HG02763 (cell line): Measurements from ENCODE around the gene SLITRK1.

Source experiments
- ATAC-seq: cut with Tn5 transposase; IDR thresholded peaks from one replicate; pipeline ENCODE4 v1.9.1; 2021; ENCODE audit warnings: mild to moderate bottlenecking, moderate library complexity; ENCODE audit not compliant: unreplicated experiment

Gene SLITRK1, protein sequence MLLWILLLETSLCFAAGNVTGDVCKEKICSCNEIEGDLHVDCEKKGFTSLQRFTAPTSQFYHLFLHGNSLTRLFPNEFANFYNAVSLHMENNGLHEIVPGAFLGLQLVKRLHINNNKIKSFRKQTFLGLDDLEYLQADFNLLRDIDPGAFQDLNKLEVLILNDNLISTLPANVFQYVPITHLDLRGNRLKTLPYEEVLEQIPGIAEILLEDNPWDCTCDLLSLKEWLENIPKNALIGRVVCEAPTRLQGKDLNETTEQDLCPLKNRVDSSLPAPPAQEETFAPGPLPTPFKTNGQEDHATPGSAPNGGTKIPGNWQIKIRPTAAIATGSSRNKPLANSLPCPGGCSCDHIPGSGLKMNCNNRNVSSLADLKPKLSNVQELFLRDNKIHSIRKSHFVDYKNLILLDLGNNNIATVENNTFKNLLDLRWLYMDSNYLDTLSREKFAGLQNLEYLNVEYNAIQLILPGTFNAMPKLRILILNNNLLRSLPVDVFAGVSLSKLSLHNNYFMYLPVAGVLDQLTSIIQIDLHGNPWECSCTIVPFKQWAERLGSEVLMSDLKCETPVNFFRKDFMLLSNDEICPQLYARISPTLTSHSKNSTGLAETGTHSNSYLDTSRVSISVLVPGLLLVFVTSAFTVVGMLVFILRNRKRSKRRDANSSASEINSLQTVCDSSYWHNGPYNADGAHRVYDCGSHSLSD

GRCh38 chr13:83881917-83882605 lies at the start of gene SLITRK1:
Gene SLITRK1, minus strand, starts transcription at chr13:83882474. Its CDS starts 967 bp downstream, at chr13:83881507.
- no peak for ATAC-seq

- no peak for ATAC-seq
Observed at GRCh38 chr13:83929157-83929556, 46.9 kb upstream of the SLITRK1 start.

- no peak for ATAC-seq
Observed at GRCh38 chr13:83919775-83920174, 37.5 kb upstream of the SLITRK1 start.

DNA sequence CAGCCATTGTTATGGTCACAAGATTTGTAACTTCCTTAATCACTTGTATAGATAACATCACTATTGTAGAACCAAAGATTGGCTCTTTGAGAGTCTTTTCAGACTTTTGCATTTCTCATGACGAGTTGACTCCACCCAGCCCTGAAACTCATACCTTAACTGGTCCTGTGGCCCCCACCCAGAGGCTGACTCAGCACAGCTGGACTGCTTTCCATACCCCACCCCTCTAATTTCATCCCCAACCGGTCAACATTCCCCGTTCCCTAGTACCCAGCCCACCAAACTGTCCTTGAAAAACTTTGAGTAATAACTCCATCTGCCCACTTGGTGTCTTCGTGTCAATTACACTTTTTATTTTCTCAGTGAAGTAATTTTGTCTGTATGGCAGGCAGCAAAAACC lies 32.1 kb upstream of the SLITRK1 start:
- ATAC-seq = no peak

GRCh38 chr13:83907196-83907989 lies 25.1 kb upstream of the SLITRK1 start:
- ATAC-seq = no peak

GRCh38 chr13:83906240-83906820 lies 24.1 kb upstream of the SLITRK1 start:
- ATAC-seq = no peak

DNA sequence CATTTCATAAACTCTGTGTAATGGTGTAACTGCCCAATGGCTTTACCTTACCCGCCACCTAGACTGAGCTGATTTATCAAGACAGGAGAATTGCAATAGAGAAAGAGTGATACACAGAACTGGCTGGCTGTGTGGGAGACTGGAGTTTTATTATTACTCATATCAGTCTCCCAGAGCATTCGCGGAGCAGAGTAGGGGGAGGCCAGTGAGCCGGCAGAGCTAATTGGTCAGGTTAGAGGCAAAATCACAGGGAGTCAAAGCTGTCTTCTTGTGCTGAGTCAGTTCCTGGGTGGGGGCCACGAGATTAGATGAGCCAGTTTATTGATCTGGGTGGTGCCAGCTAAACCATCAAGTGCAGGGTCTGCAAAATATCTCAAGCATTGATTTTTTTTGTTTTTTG lies 23.4 kb upstream of the SLITRK1 start:
- no peak for ATAC-seq

DNA sequence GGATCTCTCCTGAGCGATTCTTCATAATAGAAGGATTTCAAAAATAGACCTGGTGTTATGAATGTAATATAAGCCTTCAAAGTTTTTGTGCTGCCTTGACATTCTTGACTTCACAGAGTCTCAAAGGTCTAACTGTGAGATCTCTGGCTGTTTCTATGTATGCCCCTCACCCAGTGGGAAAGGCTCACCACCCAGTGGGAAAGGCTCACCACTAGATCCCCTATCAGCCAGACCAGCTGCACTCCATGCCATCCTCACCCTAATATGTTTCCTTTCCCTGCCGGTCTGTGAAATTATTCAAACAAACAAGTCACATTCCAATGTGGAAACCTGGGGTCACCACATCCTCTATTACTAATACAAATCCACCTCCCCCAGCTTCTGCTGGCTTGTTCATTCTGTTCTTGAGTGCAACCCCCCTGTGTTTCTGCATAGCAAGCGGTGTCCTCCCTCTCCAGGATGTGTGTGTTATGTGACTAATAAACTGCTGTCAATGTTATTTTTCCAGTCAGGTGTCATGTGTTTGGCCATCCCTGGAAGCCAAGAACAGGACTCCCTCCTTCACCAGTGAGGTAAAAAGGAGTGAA lies 13.8 kb upstream of the SLITRK1 start:
- no peak for ATAC-seq

DNA sequence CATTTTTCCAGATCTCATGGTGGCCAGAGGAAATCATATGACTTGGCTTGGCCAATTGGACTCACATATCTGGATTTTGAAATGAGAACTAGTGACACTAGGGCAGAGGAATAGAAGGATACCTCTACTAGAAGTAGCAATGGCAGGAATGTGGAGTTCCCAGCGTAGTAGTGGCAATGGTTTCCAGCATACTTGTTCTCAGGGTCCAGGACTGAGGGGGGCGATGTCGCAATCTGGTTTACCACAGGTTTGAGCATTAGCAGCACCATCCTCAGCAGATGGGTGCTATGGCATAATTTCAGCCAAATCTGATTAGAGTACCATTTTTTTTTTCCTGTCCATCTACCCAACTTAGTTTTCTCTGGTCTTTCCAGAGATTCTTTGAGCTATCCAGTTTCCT lies 8.1 kb upstream of the SLITRK1 start:
- ATAC-seq = no peak

DNA sequence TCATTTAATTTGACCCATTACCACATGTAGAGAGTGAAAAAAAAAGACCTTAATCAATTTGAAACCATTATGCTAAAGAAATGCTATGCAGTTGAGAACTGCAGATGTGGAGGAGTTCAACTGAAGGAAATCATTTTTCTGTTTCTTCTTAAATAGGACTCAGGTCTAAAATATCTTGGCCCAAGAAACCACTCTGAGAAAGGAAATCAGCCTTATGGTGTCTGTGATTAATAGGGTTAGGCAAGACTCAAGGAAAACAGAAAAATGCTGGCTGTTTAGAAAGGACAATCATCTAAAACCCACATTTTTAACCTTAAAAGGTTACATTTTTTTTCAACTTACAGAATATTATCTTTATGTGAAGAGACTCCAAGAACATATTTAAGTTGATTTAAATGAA lies 1.9 kb upstream of the SLITRK1 start:
- ATAC-seq = no peak

GRCh38 chr13:83883061-83883523 lies 818 bp upstream of the SLITRK1 start:
- ATAC-seq = no peak

GRCh38 chr13:83882606-83882959 lies 309 bp upstream of the SLITRK1 start:
- ATAC-seq = no peak

GRCh38 chr13:83881140-83881684 lies 1.1 kb downstream of the SLITRK1 start:
- ATAC-seq = no peak

DNA sequence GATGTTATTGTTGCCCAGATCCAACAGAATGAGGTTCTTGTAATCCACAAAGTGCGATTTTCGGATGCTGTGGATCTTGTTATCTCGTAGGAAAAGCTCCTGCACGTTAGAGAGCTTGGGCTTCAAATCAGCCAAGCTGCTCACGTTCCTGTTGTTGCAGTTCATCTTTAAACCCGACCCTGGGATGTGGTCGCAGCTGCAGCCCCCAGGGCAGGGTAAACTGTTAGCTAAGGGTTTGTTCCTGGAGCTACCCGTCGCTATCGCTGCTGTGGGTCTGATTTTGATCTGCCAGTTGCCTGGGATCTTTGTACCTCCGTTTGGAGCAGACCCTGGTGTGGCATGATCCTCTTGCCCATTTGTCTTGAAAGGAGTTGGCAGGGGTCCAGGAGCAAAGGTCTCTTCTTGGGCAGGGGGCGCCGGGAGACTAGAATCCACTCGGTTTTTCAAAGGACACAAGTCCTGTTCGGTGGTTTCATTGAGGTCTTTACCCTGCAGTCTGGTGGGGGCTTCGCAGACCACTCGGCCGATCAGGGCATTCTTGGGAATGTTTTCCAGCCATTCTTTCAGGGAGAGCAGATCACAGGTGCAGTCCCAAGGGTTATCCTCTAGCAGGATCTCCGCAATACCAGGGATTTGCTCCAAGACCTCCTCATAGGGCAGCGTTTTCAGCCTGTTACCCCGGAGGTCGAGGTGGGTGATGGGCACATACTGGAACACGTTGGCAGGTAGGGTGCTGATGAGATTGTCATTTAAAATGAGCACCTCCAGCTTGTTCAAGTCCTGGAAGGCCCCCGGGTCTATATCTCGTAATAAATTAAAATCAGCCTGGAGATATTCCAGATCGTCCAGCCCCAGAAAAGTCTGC lies 1.8 kb downstream of the SLITRK1 start:
- ATAC-seq = no peak

GRCh38 chr13:83879431-83880171 lies 2.7 kb downstream of the SLITRK1 start:
- no peak for ATAC-seq

DNA sequence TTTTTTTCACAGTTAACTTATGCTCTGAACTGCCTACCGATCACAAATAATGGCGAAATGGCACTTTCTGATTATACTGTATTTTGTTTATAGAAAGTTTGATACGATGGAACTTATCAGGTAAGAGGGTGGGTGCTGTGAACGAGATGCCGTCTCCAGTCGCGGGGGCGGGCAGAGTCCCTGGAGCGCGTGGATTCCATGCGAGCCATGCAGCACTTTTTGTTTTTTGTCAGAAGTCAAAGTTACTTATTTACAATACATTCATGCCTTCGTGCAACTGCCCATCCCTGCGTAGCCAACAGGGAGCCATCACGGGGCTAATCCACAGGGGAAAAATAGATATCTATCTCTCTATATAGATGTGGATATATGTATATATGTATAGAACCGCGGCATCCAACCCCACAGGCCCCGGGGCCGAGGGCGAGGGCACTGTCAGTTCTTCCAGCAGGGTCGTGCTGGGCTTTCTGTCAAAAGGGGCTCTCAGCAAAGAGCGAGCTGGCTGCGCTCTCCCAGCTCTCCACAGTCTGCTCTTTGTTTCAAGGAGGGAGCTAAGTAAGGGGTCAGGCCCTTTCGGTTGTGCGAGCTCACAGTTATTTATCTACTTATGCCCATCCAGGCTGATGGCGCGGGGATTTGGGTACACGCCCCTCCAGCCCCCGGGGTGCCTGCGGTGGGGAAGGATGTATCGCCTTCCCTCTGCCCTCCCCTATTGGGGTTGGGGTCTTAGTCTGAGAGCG lies 3.4 kb downstream of the SLITRK1 start:
- ATAC-seq = no peak

- ATAC-seq = no peak
Observed at GRCh38 chr13:83877651-83878355, 4.5 kb downstream of the SLITRK1 start.
